ENCODE results near the gene COX11. TPM values are rescaled to one million over a fixed set of nuclear protein-coding genes. Genes with fewer than 3 reads are reported as not detected.
A peak's percentile ranks its signal among the peaks of the same experiment; 100 is the strongest.

COX11 gene
- total RNA-seq, 4 donors from 2014 or later, result 18.9 to 64.3 (median 35.3) TPM

DNA sequence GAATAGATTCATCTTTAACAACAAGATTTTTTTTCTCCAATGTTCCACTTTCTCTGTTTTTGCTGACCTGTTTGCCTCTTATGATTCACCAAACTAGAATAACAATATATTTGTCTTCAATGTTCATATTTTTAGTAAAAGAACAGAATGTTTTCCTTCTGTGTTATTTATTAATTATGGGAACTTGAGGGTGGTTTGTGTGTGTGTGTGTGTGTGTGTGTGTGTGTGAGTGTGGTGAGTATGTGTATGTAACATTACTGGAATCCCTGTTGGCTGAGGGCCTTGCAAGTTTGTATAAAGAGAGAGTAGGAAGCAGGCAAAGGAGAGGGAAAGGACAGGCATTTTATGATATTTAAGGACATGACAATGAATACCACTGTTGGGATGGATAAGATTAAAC is 13.9 kb upstream of the COX11 start:
- Histone ChIP-seq H3K4me1 (no peaks in the 10 kb centered on the region), H3K27ac (peak overlapping the region in 1 of 4 donors; percentile 33), H3K9me3 (peaks cover 0 to 7% (median 0%) of the 10 kb centered on the region in 3 donors), H3K27me3 (no peaks in the 10 kb centered on the region), H3K36me3 (no peaks in the 10 kb centered on the region), H3K4me3 (no peak overlapping the region)
- TF ChIP-seq POLR2A (IDR thresholded peaks at IDR 0.05), result no peak
- TF ChIP-seq, protein P1, sequence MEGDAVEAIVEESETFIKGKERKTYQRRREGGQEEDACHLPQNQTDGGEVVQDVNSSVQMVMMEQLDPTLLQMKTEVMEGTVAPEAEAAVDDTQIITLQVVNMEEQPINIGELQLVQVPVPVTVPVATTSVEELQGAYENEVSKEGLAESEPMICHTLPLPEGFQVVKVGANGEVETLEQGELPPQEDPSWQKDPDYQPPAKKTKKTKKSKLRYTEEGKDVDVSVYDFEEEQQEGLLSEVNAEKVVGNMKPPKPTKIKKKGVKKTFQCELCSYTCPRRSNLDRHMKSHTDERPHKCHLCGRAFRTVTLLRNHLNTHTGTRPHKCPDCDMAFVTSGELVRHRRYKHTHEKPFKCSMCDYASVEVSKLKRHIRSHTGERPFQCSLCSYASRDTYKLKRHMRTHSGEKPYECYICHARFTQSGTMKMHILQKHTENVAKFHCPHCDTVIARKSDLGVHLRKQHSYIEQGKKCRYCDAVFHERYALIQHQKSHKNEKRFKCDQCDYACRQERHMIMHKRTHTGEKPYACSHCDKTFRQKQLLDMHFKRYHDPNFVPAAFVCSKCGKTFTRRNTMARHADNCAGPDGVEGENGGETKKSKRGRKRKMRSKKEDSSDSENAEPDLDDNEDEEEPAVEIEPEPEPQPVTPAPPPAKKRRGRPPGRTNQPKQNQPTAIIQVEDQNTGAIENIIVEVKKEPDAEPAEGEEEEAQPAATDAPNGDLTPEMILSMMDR (IDR thresholded peaks at IDR 0.05), result no peak
- no peak for DNase-seq
- intact Hi-C loops (cut with DNase I), result loop anchor here (10.0 kb wide), 1 partner anchor 532 kb away; the partner anchor contains the start of gene SMIM36

DNA sequence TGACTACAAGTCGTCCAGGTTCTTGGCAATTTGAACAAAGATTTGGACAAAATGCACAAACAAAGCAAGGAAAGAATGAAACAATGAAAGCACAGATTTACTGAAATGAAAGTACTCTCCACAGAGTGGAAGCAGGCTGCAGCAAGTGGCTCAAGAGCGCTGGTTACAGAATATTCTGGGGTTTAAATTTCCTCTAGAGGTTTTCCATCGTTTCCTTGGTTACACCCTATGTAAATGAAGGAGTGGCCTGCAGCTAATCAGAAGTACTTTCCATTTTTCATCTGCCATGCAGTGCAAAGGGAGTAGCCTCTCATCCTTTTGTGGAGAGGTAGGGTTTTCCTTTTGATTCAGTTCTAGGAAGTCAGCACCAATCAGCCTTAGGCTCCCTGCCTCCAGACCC is 11.9 kb upstream of the COX11 start:
- no peaks in the 10 kb centered on the region for H3K36me3 ChIP-seq
- TF ChIP-seq POLR2A (IDR thresholded peaks at IDR 0.05), result no peak
- TF ChIP-seq, protein P1 (IDR thresholded peaks at IDR 0.05), result no peak
- H3K9me3 ChIP-seq, result peaks cover 0 to 7% (median 0%) of the 10 kb centered on the region in 3 donors
- H3K4me1 ChIP-seq, result no peaks in the 10 kb centered on the region
- H3K27ac ChIP-seq, result peak overlapping the region in 1 of 4 donors; percentile 21
- DNase-seq, result no peak
- H3K4me3 ChIP-seq, result no peak overlapping the region
- intact Hi-C loops (cut with DNase I), result loop anchor here (10.0 kb wide), 1 partner anchor 534 kb away; the partner anchor contains the start of gene SMIM36
- 47 to 79% methylated on average over 3 of the region's 3 CpGs for WGBS, 2 donors
- H3K27me3 ChIP-seq, result no peaks in the 10 kb centered on the region

DNA sequence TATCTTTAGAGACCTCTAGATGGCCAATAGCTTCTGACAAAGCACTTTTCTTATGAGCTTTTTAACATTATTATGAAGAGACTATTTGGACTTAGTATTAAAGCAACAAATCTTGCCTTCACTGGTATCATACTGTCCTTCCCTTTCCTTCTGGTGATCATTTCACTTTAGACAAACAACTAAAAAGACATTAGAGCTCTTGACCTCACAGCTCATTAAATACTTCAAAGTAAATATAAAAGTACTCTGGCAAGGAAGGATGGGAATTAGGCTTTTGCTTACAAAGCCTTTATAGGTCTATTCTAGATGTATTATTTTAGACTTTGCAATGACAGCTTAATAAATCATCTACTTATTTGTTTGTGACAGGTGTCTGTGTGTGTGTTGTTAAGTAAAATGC is 11.2 kb upstream of the COX11 start:
- H3K9me3 ChIP-seq, result peaks cover 0 to 7% (median 0%) of the 10 kb centered on the region in 3 donors
- DNase-seq, result no peak
- no peaks in the 10 kb centered on the region for H3K36me3 ChIP-seq
- TF ChIP-seq, protein P1 (IDR thresholded peaks at IDR 0.05), result no peak
- TF ChIP-seq POLR2A (IDR thresholded peaks at IDR 0.05), result no peak
- no peaks in the 10 kb centered on the region for H3K27me3 ChIP-seq
- no peak overlapping the region for H3K4me3 ChIP-seq
- no peaks in the 10 kb centered on the region for H3K4me1 ChIP-seq
- intact Hi-C loops (cut with DNase I), result loop anchor here (10.0 kb wide), 1 partner anchor 535 kb away; the partner anchor contains the start of gene SMIM36
- peak overlapping the region in 1 of 4 donors; percentile 31 for H3K27ac ChIP-seq

DNA sequence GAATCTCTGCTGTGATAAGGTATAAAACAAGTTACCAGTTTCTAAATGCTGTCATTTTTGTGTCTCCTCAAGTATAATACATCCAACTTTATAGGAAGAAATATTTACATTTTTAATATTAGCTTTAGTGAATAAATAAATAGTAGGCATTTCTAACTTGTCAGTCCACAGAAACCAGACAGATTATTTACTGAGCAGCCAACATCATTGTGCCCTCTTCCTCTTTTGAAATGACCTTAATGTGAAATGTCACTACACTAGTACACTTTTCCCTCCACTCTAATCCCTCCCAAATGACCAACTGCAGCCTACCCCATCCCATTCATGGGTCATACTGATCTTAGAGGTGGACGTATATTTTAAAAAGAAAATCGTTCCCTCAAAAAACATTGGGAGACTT is 9.3 kb upstream of the COX11 start:
- Histone ChIP-seq H3K36me3 (no peaks in the 10 kb centered on the region), H3K4me3 (no peak overlapping the region), H3K27ac (no peak overlapping the region), H3K27me3 (no peaks in the 10 kb centered on the region), H3K9me3 (peaks cover 0 to 7% (median 0%) of the 10 kb centered on the region in 3 donors), H3K4me1 (no peaks in the 10 kb centered on the region)
- no peak for DNase-seq
- 90 to 93% methylated on average over 2 of the region's 2 CpGs for WGBS, 2 donors
- intact Hi-C loops (cut with DNase I), result no loop called here
- TF ChIP-seq, protein P1 (IDR thresholded peaks at IDR 0.05), result no peak
- no peak for TF ChIP-seq POLR2A (IDR thresholded peaks at IDR 0.05)

DNA sequence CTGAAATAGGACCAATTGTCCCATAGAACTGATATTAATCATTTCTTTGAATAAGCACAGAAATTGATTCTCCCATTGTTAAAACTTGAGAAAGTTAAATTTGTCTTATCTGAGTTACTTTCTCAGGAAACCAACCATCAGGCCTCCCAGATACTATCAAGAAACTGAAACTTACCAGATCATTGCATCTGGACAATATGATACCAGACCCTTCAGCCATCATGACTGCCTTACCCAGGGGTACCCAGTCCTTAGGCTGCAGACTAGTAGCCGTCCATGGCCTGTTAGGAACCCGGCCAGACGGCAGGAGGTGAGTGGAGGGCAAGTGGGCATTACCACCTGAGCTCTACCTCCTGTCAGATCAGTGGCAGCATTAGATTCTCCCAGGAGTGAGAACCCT is 7.9 kb upstream of the COX11 start:
- no peak for DNase-seq
- intact Hi-C loops (cut with DNase I), result no loop called here
- Histone ChIP-seq H3K36me3 (no peaks in the 10 kb centered on the region), H3K4me3 (no peak overlapping the region), H3K27ac (no peak overlapping the region), H3K4me1 (no peaks in the 10 kb centered on the region), H3K9me3 (peaks cover 0 to 7% (median 0%) of the 10 kb centered on the region in 3 donors), H3K27me3 (no peaks in the 10 kb centered on the region)
- TF ChIP-seq POLR2A (IDR thresholded peaks at IDR 0.05), result no peak
- TF ChIP-seq, protein P1 (IDR thresholded peaks at IDR 0.05), result no peak
- 89 to 100% methylated on average over 2 to 3 of the region's 3 CpGs for WGBS, 2 donors
